ENCODE results near the gene IL2RA. TPM values are rescaled to one million over a fixed set of nuclear protein-coding genes. Genes with fewer than 3 reads are reported as not detected.
"Not testable (repeated sequence)": the region's sequence is repeated elsewhere in the genome, so short reads cannot be mapped to it uniquely, and the experiment has no call there.

IL2RA gene
- total RNA-seq, 1 experiment from 2014 or later = not detected

GRCh38 chr10:6014241-6014761, 47.9 kb downstream of the IL2RA start:
- peak; percentile 74 for DNase-seq (ENCODE audit: low spot score)

GRCh38 chr10:6013413-6014192, 48.6 kb downstream of the IL2RA start:
- DNase-seq (ENCODE audit: low spot score) = no peak

GRCh38 chr10:6012121-6012905, 49.9 kb downstream of the IL2RA start:
- DNase-seq (ENCODE audit: low spot score) = no peak

GRCh38 chr10:6011558-6011957, 50.6 kb downstream of the IL2RA start:
- DNase-seq (ENCODE audit: low spot score) = no peak

GRCh38 chr10:6010569-6010968, 51.6 kb downstream of the IL2RA start:
- DNase-seq (ENCODE audit: low spot score) = no peak

- no peak for DNase-seq (ENCODE audit: low spot score)
Measured at GRCh38 chr10:6009961-6010360, 52.2 kb downstream of the IL2RA start.

GRCh38 chr10:6009150-6009549, 53.0 kb downstream of the IL2RA start:
- no peak for DNase-seq (ENCODE audit: low spot score)

- DNase-seq (ENCODE audit: low spot score) = no peak
Measured at GRCh38 chr10:6008497-6009142, 53.5 kb downstream of the IL2RA start.

GRCh38 chr10:6006991-6007390, 55.2 kb downstream of the IL2RA start:
- DNase-seq (ENCODE audit: low spot score) = no peak

GRCh38 chr10:6006546-6006945, 55.6 kb downstream of the IL2RA start:
- DNase-seq (ENCODE audit: low spot score) = no peak

GRCh38 chr10:6005856-6006395, 56.2 kb downstream of the IL2RA start:
- no peak for DNase-seq (ENCODE audit: low spot score)

- DNase-seq (ENCODE audit: low spot score) = not testable (repeated sequence)
Measured at GRCh38 chr10:6005161-6005804, 56.9 kb downstream of the IL2RA start.

GRCh38 chr10:6002809-6003510, 59.2 kb downstream of the IL2RA start:
- no peak for DNase-seq (ENCODE audit: low spot score)

- DNase-seq (ENCODE audit: low spot score) = no peak
Measured at GRCh38 chr10:5999440-6000165, 62.6 kb downstream of the IL2RA start.

- no peak for DNase-seq (ENCODE audit: low spot score)
Measured at GRCh38 chr10:5996696-5997095, 65.5 kb downstream of the IL2RA start.

- no peak for DNase-seq (ENCODE audit: low spot score)
Measured at GRCh38 chr10:5992398-5992797, 69.8 kb downstream of the IL2RA start.

GRCh38 chr10:5991708-5992107, 70.5 kb downstream of the IL2RA start:
- DNase-seq (ENCODE audit: low spot score) = no peak

GRCh38 chr10:5989756-5990155, 72.4 kb downstream of the IL2RA start:
- DNase-seq (ENCODE audit: low spot score) = no peak

GRCh38 chr10:5988336-5988920, 73.7 kb downstream of the IL2RA start:
- DNase-seq (ENCODE audit: low spot score) = no peak

- DNase-seq (ENCODE audit: low spot score) = no peak
Measured at GRCh38 chr10:5987747-5988146, 74.4 kb downstream of the IL2RA start.
